ENCODE data around the gene SCIMP. TPM values are rescaled to one million over a fixed set of nuclear protein-coding genes. Genes with fewer than 3 reads are reported as not detected.
"Not testable (repeated sequence)": the region's sequence is repeated elsewhere in the genome, so short reads cannot be mapped to it uniquely, and the experiment has no call there.

The SCIMP gene
- total RNA-seq, 1 donor from 2014 or later, result not detected

DNA sequence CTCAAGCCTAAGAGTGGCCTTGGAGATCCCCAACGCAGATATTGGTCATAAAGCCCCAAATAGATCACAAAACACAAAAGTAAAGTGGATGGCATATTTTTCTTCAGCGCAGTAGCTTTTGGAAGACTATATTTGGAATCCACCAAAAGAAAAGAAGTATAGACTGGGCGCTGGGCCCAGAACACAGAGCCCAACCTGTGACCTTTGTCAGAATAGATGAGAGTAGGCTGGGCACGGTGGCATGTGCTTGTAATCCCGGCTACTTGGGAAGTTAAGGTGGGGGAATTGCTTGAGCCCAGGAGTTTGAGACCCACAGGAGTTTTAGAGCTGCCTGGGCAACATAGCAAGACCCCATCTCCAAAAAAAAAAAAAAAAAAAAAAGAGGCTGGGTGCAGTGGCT lies 14.6 kb downstream of the SCIMP start:
- H3K9me3 Mint-ChIP-seq (ENCODE audit: unreplicated experiment), result no peaks in the 10 kb centered on the region

DNA sequence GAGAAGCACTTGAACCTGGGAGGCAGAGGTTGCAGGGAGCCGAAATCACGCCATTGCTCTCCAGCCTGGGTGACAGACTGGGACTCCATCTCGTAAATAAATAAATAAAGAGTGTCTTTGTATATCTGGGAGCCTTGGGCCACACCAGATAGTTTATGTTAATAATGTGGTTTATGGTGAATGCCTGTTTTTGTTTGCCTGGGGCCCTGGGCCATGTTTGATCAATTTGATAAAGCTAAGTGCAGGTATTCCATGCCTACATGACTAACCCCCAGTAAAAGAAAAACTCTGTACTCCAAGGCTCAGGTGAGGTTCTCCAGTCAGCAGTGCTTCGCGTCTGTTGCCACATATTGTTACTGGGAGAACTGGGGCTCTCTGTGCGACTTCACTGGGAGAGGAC lies 15.1 kb downstream of the SCIMP start:
- no peak overlapping the region for H3K4me3 Mint-ChIP-seq (ENCODE audit: unreplicated experiment)
- H3K9me3 Mint-ChIP-seq (ENCODE audit: unreplicated experiment), result no peaks in the 10 kb centered on the region
- TF ChIP-seq, protein P1, sequence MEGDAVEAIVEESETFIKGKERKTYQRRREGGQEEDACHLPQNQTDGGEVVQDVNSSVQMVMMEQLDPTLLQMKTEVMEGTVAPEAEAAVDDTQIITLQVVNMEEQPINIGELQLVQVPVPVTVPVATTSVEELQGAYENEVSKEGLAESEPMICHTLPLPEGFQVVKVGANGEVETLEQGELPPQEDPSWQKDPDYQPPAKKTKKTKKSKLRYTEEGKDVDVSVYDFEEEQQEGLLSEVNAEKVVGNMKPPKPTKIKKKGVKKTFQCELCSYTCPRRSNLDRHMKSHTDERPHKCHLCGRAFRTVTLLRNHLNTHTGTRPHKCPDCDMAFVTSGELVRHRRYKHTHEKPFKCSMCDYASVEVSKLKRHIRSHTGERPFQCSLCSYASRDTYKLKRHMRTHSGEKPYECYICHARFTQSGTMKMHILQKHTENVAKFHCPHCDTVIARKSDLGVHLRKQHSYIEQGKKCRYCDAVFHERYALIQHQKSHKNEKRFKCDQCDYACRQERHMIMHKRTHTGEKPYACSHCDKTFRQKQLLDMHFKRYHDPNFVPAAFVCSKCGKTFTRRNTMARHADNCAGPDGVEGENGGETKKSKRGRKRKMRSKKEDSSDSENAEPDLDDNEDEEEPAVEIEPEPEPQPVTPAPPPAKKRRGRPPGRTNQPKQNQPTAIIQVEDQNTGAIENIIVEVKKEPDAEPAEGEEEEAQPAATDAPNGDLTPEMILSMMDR (IDR thresholded peaks at IDR 0.05; ENCODE audit: unreplicated experiment), result no peak
- no peak overlapping the region for H3K27ac Mint-ChIP-seq (ENCODE audit: unreplicated experiment)
- H3K36me3 Mint-ChIP-seq (ENCODE audit: low read depth, unreplicated experiment), result peaks cover 5% of the 10 kb centered on the region
- H3K4me1 Mint-ChIP-seq (ENCODE audit: unreplicated experiment), result peaks cover 4% of the 10 kb centered on the region
- H3K27me3 Mint-ChIP-seq (ENCODE audit: unreplicated experiment), result no peaks in the 10 kb centered on the region
- no peak for DNase-seq (ENCODE audit: low spot score)

More for the DNA sequence above, 14.6 kb downstream of the SCIMP start:
- DNase-seq (ENCODE audit: low spot score), result no peak
- TF ChIP-seq, protein P1 (IDR thresholded peaks at IDR 0.05; ENCODE audit: unreplicated experiment), result no peak
- no peaks in the 10 kb centered on the region for H3K27me3 Mint-ChIP-seq (ENCODE audit: unreplicated experiment)
- H3K27ac Mint-ChIP-seq (ENCODE audit: unreplicated experiment), result no peak overlapping the region
- peaks cover 5% of the 10 kb centered on the region for H3K36me3 Mint-ChIP-seq (ENCODE audit: low read depth, unreplicated experiment)
- H3K4me1 Mint-ChIP-seq (ENCODE audit: unreplicated experiment), result peaks cover 4% of the 10 kb centered on the region
- no peak overlapping the region for H3K4me3 Mint-ChIP-seq (ENCODE audit: unreplicated experiment)

DNA sequence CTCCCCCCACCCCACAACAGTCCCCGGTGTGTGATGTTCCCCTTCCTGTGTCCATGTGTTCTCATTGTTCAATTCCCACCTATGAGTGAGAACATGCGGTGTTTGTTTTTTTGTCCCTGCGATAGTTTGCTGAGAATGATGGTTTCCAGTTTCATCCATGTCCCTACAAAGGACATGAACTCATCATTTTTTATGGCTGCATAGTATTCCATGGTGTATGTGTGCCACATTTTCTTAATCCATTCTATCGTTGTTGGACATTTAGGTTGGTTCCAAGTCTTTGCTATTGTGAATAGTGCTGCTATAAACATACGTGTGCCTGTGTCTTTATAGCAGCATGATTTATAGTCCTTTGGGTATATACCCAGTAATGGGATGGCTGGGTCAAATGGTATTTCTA lies 17.1 kb downstream of the SCIMP start:
- not testable (repeated sequence) for H3K36me3 Mint-ChIP-seq (ENCODE audit: low read depth, unreplicated experiment); H3K4me3 Mint-ChIP-seq (ENCODE audit: unreplicated experiment); H3K27ac Mint-ChIP-seq (ENCODE audit: unreplicated experiment); H3K9me3 Mint-ChIP-seq (ENCODE audit: unreplicated experiment); DNase-seq (ENCODE audit: low spot score); H3K27me3 Mint-ChIP-seq (ENCODE audit: unreplicated experiment); H3K4me1 Mint-ChIP-seq (ENCODE audit: unreplicated experiment)

DNA sequence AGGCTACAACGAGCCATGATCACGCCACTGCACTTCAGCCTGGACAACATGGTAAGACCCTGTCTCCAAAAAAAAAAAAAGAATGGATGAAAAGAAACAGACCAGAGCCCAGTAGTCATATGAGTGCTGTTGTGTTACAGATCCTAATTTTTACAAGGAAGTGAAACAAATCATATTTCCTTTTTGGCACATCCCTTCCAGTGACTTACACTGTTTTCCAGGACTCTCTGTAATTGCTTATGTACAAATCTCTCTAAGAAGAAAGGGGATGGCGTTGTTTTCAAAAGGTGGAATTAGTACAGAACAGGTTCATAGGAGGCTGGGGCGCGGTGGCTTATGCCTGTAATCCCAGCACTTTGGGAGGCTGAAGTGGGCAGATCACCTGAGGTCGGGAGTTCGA lies 23.2 kb downstream of the SCIMP start:
- Mint-ChIP-seq H3K36me3 (ENCODE audit: low read depth, unreplicated experiment) (no peaks in the 10 kb centered on the region), H3K9me3 (ENCODE audit: unreplicated experiment) (no peaks in the 10 kb centered on the region), H3K27ac (ENCODE audit: unreplicated experiment) (no peak overlapping the region), H3K4me1 (ENCODE audit: unreplicated experiment) (no peaks in the 10 kb centered on the region), H3K27me3 (ENCODE audit: unreplicated experiment) (peaks cover 4% of the 10 kb centered on the region), H3K4me3 (ENCODE audit: unreplicated experiment) (no peak overlapping the region)
- DNase-seq (ENCODE audit: low spot score), result no peak
- TF ChIP-seq, protein P1 (IDR thresholded peaks at IDR 0.05; ENCODE audit: unreplicated experiment), result no peak

DNA sequence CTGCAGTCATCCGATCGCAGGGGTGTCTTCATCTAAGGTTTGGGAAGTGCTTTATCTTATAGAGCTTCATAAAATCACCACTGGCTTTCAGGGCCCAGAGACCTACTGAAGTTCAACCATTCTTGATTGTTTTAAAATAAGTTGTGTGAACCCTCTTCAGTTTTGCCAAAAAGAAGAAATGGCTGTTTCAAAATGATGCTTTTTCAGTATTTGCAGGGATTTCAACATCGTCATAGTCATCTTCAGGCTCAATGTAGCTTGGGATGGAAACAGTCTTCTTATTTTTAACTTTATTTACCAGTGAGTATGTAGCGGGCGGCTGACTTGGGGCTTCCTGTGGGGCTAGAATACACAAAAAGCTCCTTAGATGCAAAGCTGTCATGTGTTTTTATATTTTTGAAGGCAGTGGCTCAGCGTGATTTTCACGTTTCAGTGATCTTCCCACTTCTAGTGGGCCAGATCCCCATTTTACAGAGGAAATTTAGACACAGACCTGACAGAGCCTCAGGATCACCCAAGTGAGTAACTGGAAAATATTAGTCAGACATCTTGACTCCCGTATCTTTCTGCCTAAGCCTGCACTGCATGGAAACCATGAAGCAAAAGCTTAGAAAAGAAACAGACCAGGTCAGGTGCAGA lies 23.9 kb downstream of the SCIMP start:
- no peak overlapping the region for H3K27ac Mint-ChIP-seq (ENCODE audit: unreplicated experiment)
- no peak for DNase-seq (ENCODE audit: low spot score)
- no peak overlapping the region for H3K4me3 Mint-ChIP-seq (ENCODE audit: unreplicated experiment)
- TF ChIP-seq, protein P1 (IDR thresholded peaks at IDR 0.05; ENCODE audit: unreplicated experiment), result no peak
- H3K4me1 Mint-ChIP-seq (ENCODE audit: unreplicated experiment), result no peaks in the 10 kb centered on the region
- peaks cover 4% of the 10 kb centered on the region for H3K27me3 Mint-ChIP-seq (ENCODE audit: unreplicated experiment)
- H3K9me3 Mint-ChIP-seq (ENCODE audit: unreplicated experiment), result no peaks in the 10 kb centered on the region
- H3K36me3 Mint-ChIP-seq (ENCODE audit: low read depth, unreplicated experiment), result no peaks in the 10 kb centered on the region
